Common myeloid progenitor, CD34-positive (primary cell): Measurements from ENCODE around the gene EIF3B.

Experiments
- CTCF ChIA-PET: fragments of 350-600 bp; sonication (Branson Sonifier 250); formaldehyde crosslinking; loops from one replicate; lab custom pipeline; 2021; ENCODE audit warnings: antibody characterized with exemption; lab: Charles Lee
- POLR2A ChIA-PET: fragments of 350-600 bp; sonication (Branson Sonifier 250); formaldehyde crosslinking; loops from one replicate; lab custom pipeline; 2021; ENCODE audit warnings: antibody characterized with exemption; lab: Charles Lee
- DNase-seq, 3 donors: peaks; one replicate each; pipeline versions ENCODE4 v3.0.0 to v3.0.0-alpha.2; 2013
- H3K27ac ChIP-seq, 2 experiments: 1 replicate in 1 of 2; 2 replicates in 1 of 2; pipeline ENCODE4 v1.7.0; 2013; ENCODE audit warnings: inconsistent platforms in 2 of 2, low read length in 2 of 2, mild to moderate bottlenecking in 2 of 2, low read depth in 1 of 2, moderate library complexity in 1 of 2; ENCODE audit not compliant: severe bottlenecking in 2 of 2, insufficient read depth in 1 of 2, poor library complexity in 1 of 2
- H3K27me3 ChIP-seq, 5 experiments: replicated peaks in 2 of 5; 1 replicate in 3 of 5; 2 replicates in 2 of 5; pipeline versions ENCODE4 v1.6.1 to v1.7.0; 2013; ENCODE audit warnings: low read length in 4 of 5, mild to moderate bottlenecking in 2 of 5, moderate library complexity in 2 of 5, inconsistent platforms in 1 of 5; ENCODE audit not compliant: insufficient read depth in 5 of 5, control insufficient read depth in 4 of 5
- H3K36me3 ChIP-seq, 4 experiments: 1 replicate in 2 of 4; 2 replicates in 2 of 4; pipeline versions ENCODE4 v1.6.1 to v1.7.0; 2013; ENCODE audit warnings: low read length in 3 of 4, control low read depth in 1 of 4, mild to moderate bottlenecking in 1 of 4; ENCODE audit not compliant: control insufficient read depth in 4 of 4, insufficient read depth in 4 of 4
- H3K4me1 ChIP-seq, 4 experiments: 1 replicate in 3 of 4; 2 replicates in 1 of 4; pipeline versions ENCODE4 v1.6.1 to v1.7.1; 2013; ENCODE audit warnings: low read length in 3 of 4, mild to moderate bottlenecking in 3 of 4, control low read depth in 1 of 4, inconsistent platforms in 1 of 4, moderate library complexity in 1 of 4; ENCODE audit not compliant: control insufficient read depth in 4 of 4, insufficient read depth in 4 of 4; ENCODE audit errors: control extremely low read depth in 1 of 4
- H3K4me3 ChIP-seq, 7 experiments: 1 replicate in 4 of 7; 2 replicates in 3 of 7; pipeline versions ENCODE4 v1.5.1 to v1.7.0; 2013; ENCODE audit warnings: mild to moderate bottlenecking in 7 of 7, low read length in 6 of 7, moderate library complexity in 6 of 7, inconsistent platforms in 2 of 7, low read depth in 2 of 7, control low read depth in 1 of 7; ENCODE audit not compliant: insufficient read depth in 4 of 7, control insufficient read depth in 1 of 7; ENCODE audit errors: extremely low read depth in 1 of 7
- H3K9me3 ChIP-seq, 5 experiments: 1 replicate in 4 of 5; 2 replicates in 1 of 5; pipeline versions ENCODE4 v1.6.1 to v1.7.1; 2013; ENCODE audit warnings: low read length in 4 of 5, mild to moderate bottlenecking in 2 of 5, inconsistent platforms in 1 of 5, low read depth in 1 of 5, moderate library complexity in 1 of 5; ENCODE audit not compliant: control insufficient read depth in 4 of 5, insufficient read depth in 2 of 5; ENCODE audit errors: control extremely low read depth in 1 of 5
- WGBS: methylation state at CpG from one replicate; pipeline ENCODE4 v1.1.5; 2013; ENCODE audit not compliant: insufficient coverage; 5-methylcytosine and 5-hydroxymethylcytosine counted together

Gene EIF3B

DNA sequence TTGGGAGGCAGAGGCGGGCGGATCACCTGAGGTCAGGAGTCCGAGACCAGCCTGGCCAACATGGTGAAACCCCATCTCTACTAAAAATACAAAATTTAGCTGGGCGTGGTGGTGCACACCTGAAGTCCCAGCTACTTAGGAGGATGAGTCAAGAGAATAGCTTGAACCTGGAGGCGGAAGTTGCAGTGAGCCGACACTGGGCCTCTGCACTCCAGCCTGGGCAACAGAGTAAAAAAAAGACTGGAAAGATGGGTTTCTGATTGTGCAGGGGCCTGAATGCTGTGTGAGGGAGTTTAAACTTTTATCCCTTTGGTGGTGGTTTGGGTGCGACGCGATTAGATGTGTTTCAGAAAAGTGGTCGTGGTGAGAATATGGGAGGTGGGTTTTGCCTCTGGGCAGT is 50.6 kb downstream of the EIF3B start:
- 64% methylated on average over 7 of the region's 10 CpGs for WGBS
- Histone ChIP-seq H3K9me3 (no peaks in the 10 kb centered on the region), H3K4me3 (peak overlapping the region; percentile 61 to 96 (median 90)), H3K27ac (peak overlapping the region in 1 of 2 experiments; percentile 86), H3K4me1 (peaks cover 10 to 87% (median 74%) of the 10 kb centered on the region in 4 experiments), H3K27me3 (no peaks in the 10 kb centered on the region), H3K36me3 (no peaks in the 10 kb centered on the region)
- CTCF ChIA-PET: interaction anchor here (0.8 to 5.0 kb wide), 15 partner anchors 11 to 66 kb away, joined by 3 to 24 read pairs (median 4); no protein-coding TSS in a partner anchor
- POLR2A ChIA-PET: interaction anchor here (1.1 kb wide), 1 partner anchor 26 kb away, joined by 7 read pairs; no protein-coding TSS in a partner anchor
- no peak for DNase-seq

DNA sequence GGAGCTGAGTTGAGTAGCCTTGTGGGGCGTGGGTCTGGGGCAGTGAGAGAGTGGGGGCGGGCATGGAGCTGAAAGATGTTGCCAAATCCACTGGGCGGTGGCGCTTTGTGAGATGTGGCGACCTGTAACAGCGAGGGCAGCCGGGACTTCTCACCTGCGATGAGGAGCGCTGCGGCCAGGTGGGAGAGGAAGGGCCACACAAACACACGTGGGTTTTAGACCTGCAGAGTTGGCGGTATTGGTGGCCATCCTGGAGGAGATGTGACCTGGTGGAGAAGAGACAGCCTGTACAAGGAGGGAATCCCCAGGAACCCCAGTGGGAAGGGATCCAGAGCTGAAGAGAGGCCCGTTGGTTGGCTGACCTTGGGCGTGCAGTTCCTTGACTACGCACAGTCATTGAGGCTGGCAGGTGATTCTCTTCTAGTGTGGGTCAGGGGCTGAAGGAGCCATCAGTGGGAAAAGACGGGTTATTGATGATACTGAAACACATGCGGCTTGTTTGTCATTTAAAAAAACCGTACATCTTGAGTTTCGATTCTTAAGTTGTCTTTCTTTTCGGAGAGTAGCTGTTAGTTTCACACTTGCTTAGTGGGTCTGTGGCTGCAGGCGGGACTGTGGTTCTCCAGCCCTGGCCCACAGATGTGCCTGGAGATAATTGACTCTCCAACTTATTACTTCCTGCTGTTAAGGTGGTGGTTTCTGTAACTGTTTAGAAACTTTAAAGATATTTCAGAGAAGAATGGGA is 51.1 kb downstream of the EIF3B start:
- CTCF ChIA-PET: interaction anchor here (0.8 to 5.0 kb wide), 16 partner anchors 11 to 898 kb away, joined by 3 to 24 read pairs (median 4); no protein-coding TSS in a partner anchor
- no peaks in the 10 kb centered on the region for H3K27me3 ChIP-seq
- POLR2A ChIA-PET: interaction anchor here (0.5 to 1.1 kb wide), 2 partner anchors 26 to 76 kb away, joined by 6 to 7 read pairs; no protein-coding TSS in a partner anchor
- peak; percentile 92 to 99 (median 97) for DNase-seq
- H3K9me3 ChIP-seq: no peaks in the 10 kb centered on the region
- H3K36me3 ChIP-seq: no peaks in the 10 kb centered on the region
- 36% methylated on average over 19 of the region's 21 CpGs for WGBS
- H3K27ac ChIP-seq: peak overlapping the region; percentile 35 to 86
- peak overlapping the region; percentile 31 to 96 (median 90) for H3K4me3 ChIP-seq
- H3K4me1 ChIP-seq: peaks cover 8 to 88% (median 74%) of the 10 kb centered on the region in 4 experiments

DNA sequence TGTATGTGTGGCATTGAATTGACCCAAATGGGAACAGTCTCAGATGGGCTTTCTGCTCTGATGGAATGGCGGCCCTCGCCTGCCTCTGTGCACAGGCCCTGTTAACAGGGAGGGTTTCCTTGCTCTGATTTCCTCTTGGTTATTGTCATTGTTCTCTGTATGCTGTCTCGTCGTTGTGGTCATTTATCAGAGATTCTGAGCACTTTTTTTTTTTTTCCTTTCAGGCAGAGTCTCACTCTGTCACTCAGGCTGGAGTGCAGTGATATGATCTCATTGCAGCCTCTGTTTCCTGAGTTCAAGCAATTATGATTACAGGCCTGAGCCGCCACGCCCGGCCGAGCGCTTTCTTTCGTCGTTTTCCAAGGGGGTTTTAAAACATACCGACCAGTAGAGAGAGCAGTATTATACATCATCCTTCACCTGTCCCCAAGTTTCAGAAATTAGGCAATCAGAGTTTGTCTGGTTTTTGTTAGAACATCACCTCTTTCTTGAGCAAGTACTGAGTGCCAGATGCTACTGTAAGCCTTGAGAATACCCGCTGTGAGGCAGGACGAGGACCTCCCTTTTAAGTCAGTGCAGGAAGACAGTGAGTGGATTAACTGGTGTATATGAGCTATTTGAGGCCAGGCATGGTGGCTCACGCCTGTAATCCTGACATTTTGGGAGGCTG is 55.3 kb downstream of the EIF3B start:
- ChIA-PET CTCF (interaction anchor here (1.1 to 2.4 kb wide), 5 partner anchors 20 to 59 kb away, joined by 3 to 6 read pairs (median 3); no protein-coding TSS in a partner anchor), POLR2A (interaction anchor here (0.6 kb wide), 1 partner anchor 12 kb away, joined by 4 read pairs; no protein-coding TSS in a partner anchor)
- peak in 1 of 3 donors; percentile 44 for DNase-seq
- H3K27me3 ChIP-seq: no peaks in the 10 kb centered on the region
- 3% methylated on average over 10 of the region's 15 CpGs for WGBS
- peak overlapping the region in 5 of 7 experiments; percentile 1 to 63 (median 9) for H3K4me3 ChIP-seq
- H3K36me3 ChIP-seq: peaks cover 0 to 5% (median 2%) of the 10 kb centered on the region in 4 experiments
- peaks cover 23 to 88% (median 77%) of the 10 kb centered on the region in 4 experiments for H3K4me1 ChIP-seq
- H3K27ac ChIP-seq: peak overlapping the region; percentile 17 to 71
- no peaks in the 10 kb centered on the region for H3K9me3 ChIP-seq

DNA sequence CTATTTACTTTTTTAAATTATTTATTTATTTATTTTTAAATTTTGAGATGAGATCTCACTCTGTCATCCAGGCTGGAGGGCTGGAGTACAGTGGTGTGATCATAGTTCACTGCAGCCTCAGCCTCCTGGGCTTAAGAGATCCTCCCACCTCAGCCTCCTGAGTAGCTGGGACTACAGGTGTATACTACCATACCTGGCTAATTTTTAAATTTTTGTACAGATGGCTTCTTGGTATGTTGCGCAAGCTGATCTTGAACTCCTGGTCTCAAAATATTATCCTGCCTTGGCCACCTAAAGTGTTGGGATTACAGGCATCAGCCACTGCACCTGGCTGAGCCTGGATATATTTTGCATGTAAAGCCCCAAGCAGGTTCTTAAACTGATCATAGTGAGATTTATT is 56.4 kb downstream of the EIF3B start:
- Histone ChIP-seq H3K27me3 (no peaks in the 10 kb centered on the region), H3K36me3 (peaks cover 0 to 5% (median 2%) of the 10 kb centered on the region in 4 experiments), H3K4me1 (peaks cover 23 to 88% (median 72%) of the 10 kb centered on the region in 4 experiments), H3K4me3 (no peak overlapping the region), H3K9me3 (no peaks in the 10 kb centered on the region), H3K27ac (no peak overlapping the region)
- DNase-seq: no peak
- CTCF ChIA-PET: interaction anchor here (1.3 to 2.4 kb wide), 4 partner anchors 11 to 40 kb away, joined by 3 to 7 read pairs (median 4); no protein-coding TSS in a partner anchor
- POLR2A ChIA-PET: no interaction called here
- 100% methylated on average over 1 of the region's 1 CpG for WGBS

DNA sequence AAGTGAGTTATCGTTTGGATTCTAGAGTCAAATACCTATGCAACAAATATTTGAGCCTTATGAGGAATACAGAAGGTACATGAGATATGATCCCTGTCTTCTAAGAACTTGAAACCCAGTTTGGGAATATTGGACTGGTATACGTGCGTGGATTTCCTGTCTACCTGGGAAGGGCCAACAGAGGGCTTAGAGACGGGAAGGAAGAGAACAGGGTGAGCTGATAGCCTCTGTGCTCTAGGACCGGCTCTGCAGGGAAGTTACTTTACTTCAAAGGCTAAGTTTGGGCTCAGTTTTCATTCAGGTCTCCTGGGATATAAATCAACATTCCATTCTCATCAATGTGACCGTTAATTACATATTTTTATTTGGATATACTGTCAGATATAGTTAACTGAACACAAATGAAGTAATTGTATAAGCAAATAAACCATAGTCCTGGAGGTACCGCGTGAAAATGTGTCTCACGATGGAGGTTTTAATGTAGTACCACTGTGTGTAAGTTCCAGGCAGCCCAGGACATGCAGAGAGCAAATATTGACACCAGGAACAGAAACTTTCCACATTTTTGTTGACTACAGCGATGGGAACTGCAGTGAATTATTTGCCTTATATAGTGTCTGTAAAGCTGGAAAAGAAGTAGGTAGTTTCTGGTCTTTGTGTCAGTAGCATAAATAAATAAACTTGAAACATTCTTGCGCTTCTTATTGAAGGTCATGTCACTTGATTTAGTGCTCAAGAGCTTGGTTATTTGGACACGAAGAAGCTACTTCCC is 57.4 kb downstream of the EIF3B start:
- Histone ChIP-seq H3K9me3 (no peaks in the 10 kb centered on the region), H3K4me3 (peak overlapping the region in 2 of 7 experiments; percentile 33 to 52), H3K4me1 (peaks cover 28 to 92% (median 75%) of the 10 kb centered on the region in 4 experiments), H3K27ac (no peak overlapping the region), H3K36me3 (peaks cover 0 to 5% (median 2%) of the 10 kb centered on the region in 4 experiments), H3K27me3 (no peaks in the 10 kb centered on the region)
- 44% methylated on average over 9 of the region's 12 CpGs for WGBS
- no peak for DNase-seq
- ChIA-PET CTCF (interaction anchor here (1.1 to 2.4 kb wide), 12 partner anchors 9 to 57 kb away, joined by 3 to 18 read pairs (median 5); partner anchors contain the start of gene CHST12), POLR2A (interaction anchor here (0.6 kb wide), 1 partner anchor 880 kb away, joined by 3 read pairs; no protein-coding TSS in a partner anchor)

DNA sequence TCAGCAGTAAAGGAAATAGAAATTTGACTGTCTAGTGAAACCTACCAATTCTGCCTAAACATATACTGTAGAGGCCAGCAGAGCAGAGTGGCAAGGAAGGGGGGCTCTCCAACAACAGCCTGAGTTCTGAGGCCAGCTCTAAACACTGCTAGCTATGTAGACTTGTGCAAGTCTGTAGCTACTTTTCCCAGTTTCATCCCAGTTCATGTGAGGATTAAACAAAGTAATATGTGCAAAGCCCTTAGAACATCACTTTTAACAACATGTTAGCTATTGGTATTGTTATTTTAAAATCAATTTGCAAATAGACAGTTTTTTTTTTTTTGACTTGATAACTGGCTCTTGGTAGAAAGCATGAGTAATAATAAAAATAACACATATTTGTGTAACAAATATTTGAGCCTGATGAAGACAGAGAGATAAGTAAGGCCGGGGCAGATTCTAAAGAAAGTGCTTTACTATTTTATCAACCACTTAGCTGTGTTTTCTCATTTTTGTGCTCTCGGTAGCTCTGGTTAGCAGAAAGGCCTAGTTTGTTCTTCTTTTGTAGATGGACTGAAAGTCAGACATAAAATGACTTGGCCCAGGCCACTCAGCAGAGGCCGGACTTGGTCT is 58.1 kb downstream of the EIF3B start:
- Histone ChIP-seq H3K4me3 (peak overlapping the region in 2 of 7 experiments; percentile 14 to 52), H3K4me1 (peaks cover 29 to 89% (median 73%) of the 10 kb centered on the region in 4 experiments), H3K36me3 (peaks cover 0 to 5% (median 2%) of the 10 kb centered on the region in 4 experiments), H3K9me3 (no peaks in the 10 kb centered on the region), H3K27ac (no peak overlapping the region), H3K27me3 (no peaks in the 10 kb centered on the region)
- ChIA-PET POLR2A (interaction anchor here (0.6 to 0.8 kb wide), 2 partner anchors 13 to 880 kb away, joined by 3 to 4 read pairs; no protein-coding TSS in a partner anchor), CTCF (interaction anchor here (0.6 to 2.4 kb wide), 12 partner anchors 9 to 284 kb away, joined by 3 to 18 read pairs (median 5); partner anchors contain the start of gene CHST12)
- 100% methylated on average over 1 of the region's 3 CpGs for WGBS
- DNase-seq: no peak
